Stimulated activated CD4-positive, alpha-beta T cell treated with anti-CD3 and anti-CD28 coated beads, Interleukin-15, amount 100 ng/mL, for 24 hours (primary cell): Measurements from ENCODE around the gene CCDC34.

ENCODE experiments used
- DNase-seq: peaks from one replicate; pipeline ENCODE4 v3.0.0-alpha.2; 2020

Gene CCDC34

GRCh38 chr11:27362749-27363575, at the start of gene CCDC34:
TSS of gene CCDC34 (minus strand) at chr11:27363215. CDS start at chr11:27363194, 21 bp downstream.
- DNase-seq, result peak; percentile 93

- DNase-seq, result no peak
Observed at GRCh38 chr11:27412192-27412691, 49.2 kb upstream of the CCDC34 start.

- no peak for DNase-seq
Observed at GRCh38 chr11:27411328-27411727, 48.3 kb upstream of the CCDC34 start.

- no peak for DNase-seq
Observed at GRCh38 chr11:27410272-27410671, 47.3 kb upstream of the CCDC34 start.

GRCh38 chr11:27409742-27410141, 46.7 kb upstream of the CCDC34 start:
- no peak for DNase-seq

GRCh38 chr11:27409049-27409448, 46.0 kb upstream of the CCDC34 start:
- no peak for DNase-seq

GRCh38 chr11:27408246-27408800, 45.3 kb upstream of the CCDC34 start:
- DNase-seq, result no peak

GRCh38 chr11:27406498-27407354, 43.7 kb upstream of the CCDC34 start:
- DNase-seq, result no peak

- no peak for DNase-seq
Observed at GRCh38 chr11:27405134-27405533, 42.1 kb upstream of the CCDC34 start.

- DNase-seq, result no peak
Observed at GRCh38 chr11:27404427-27404826, 41.4 kb upstream of the CCDC34 start.

GRCh38 chr11:27403195-27403594, 40.2 kb upstream of the CCDC34 start:
- DNase-seq, result no peak

GRCh38 chr11:27402450-27402849, 39.4 kb upstream of the CCDC34 start:
- no peak for DNase-seq

GRCh38 chr11:27401833-27402316, 38.9 kb upstream of the CCDC34 start:
- no peak for DNase-seq

- no peak for DNase-seq
Observed at GRCh38 chr11:27401280-27401832, 38.3 kb upstream of the CCDC34 start.

- no peak for DNase-seq
Observed at GRCh38 chr11:27398400-27398770, 35.4 kb upstream of the CCDC34 start.

GRCh38 chr11:27397624-27398399, 34.8 kb upstream of the CCDC34 start:
- DNase-seq, result no peak

GRCh38 chr11:27396259-27396839, 33.3 kb upstream of the CCDC34 start:
- DNase-seq, result no peak

- no peak for DNase-seq
Observed at GRCh38 chr11:27395556-27396258, 32.7 kb upstream of the CCDC34 start.

GRCh38 chr11:27394781-27395228, 31.8 kb upstream of the CCDC34 start:
- DNase-seq, result no peak

GRCh38 chr11:27392278-27393114, 29.5 kb upstream of the CCDC34 start:
- DNase-seq, result no peak
